K562 (cell line): ENCODE measurements around the gene POLE2. TPM values are rescaled to one million over a fixed set of nuclear protein-coding genes. Genes with fewer than 3 reads are reported as not detected.

Experiments used
- ATAC-seq: fragments of 200-7000 bp; cut with Tn5 transposase; 3 replicates; pipeline ENCODE4 v1.9.1; 2020; ENCODE audit warnings: moderate library complexity
- BruUV-seq: library from RNA; stranded (reverse); fragments of 400-500 nt; replicated peaks from 2 replicates; lab custom pipeline; 2021; lab: Mats Ljungman, UMichigan
- CTCF ChIA-PET: fragments of 300-600 bp; formaldehyde crosslinking; extraction: SDS; loops from one replicate; lab custom pipeline; 2021; ENCODE audit warnings: low intra/inter-chr PET ratio; lab: Yijun Ruan, JAX
- POLR2A ChIA-PET: fragments of 300-600, 350-650 bp; sonication (Branson Sonifier 250); formaldehyde crosslinking; extraction: SDS; loops from one replicate; lab custom pipeline; 2021; ENCODE audit warnings: antibody characterized with exemption, inconsistent platforms; lab: Yijun Ruan, JAX
- DNase-seq, 4 experiments: peaks; one replicate each; pipeline versions ENCODE4 v3.0.0 to v3.0.0-alpha.2; 2011 to 2018; ENCODE audit warnings: low spot score in 3 of 4, mixed read lengths in 3 of 4; ENCODE audit errors: extremely low read depth in 1 of 4
- FAIRE-seq: peaks from 2 replicates; lab custom pipeline; 2011; peaks lifted over from hg19 to GRCh38; lab: Jason Lieb, UNC
- H2AFZ ChIP-seq: 2 replicates; pipeline ENCODE4 v1.6.0; 2011; ENCODE audit warnings: low read depth, low read length, control low read depth, inconsistent platforms
- H3K27ac ChIP-seq: fragments of 200-600 bp; 3 replicates; pipeline ENCODE4 v1.8.0; 2011; ENCODE audit warnings: low read depth, mild to moderate bottlenecking, control low read depth, inconsistent platforms, low read length, moderate library complexity, mixed read lengths; ENCODE audit errors: extremely low read depth
- H3K27me3 ChIP-seq, 2 experiments: fragments of 300-600 bp in 1 of 2; 2 replicates in 1 of 2; 3 replicates in 1 of 2; pipeline versions ENCODE4 v1.6.0 to v1.8.0; 2011; ENCODE audit warnings: inconsistent platforms in 2 of 2, low read length in 2 of 2, mild to moderate bottlenecking in 1 of 2, mixed read lengths in 1 of 2, moderate library complexity in 1 of 2; ENCODE audit not compliant: control insufficient read depth in 2 of 2, insufficient read depth in 2 of 2
- H3K36me3 ChIP-seq: fragments of 300-600 bp; 3 replicates; pipeline ENCODE4 v1.8.0; 2011; ENCODE audit warnings: mild to moderate bottlenecking, low read length, inconsistent platforms; ENCODE audit not compliant: control insufficient read depth, insufficient read depth
- H3K4me1 ChIP-seq, 2 experiments: fragments of 200-600 bp in 1 of 2; replicated peaks in 1 of 2; 2 replicates in 1 of 2; 3 replicates in 1 of 2; pipeline versions ENCODE4 v1.5.1 to v1.8.0; 2011; ENCODE audit warnings: inconsistent platforms in 2 of 2, low read length in 2 of 2, mild to moderate bottlenecking in 1 of 2, mixed read lengths in 1 of 2, moderate library complexity in 1 of 2; ENCODE audit not compliant: control insufficient read depth in 2 of 2, insufficient read depth in 2 of 2
- H3K4me2 ChIP-seq: 2 replicates; pipeline ENCODE4 v1.6.1; 2011; ENCODE audit warnings: low read length, control low read depth, inconsistent platforms, mixed read lengths; ENCODE audit not compliant: insufficient read depth
- H3K4me3 ChIP-seq: fragments of 200-600 bp; sonication (generic), shearing (Covaris generic); 2 replicates; pipeline ENCODE4 v1.5.1; 2016; ENCODE audit warnings: control low read depth, inconsistent platforms
- H3K79me2 ChIP-seq: fragments of 200-600 bp; 3 replicates; pipeline ENCODE4 v1.8.0; 2011; ENCODE audit warnings: low read length, inconsistent platforms; ENCODE audit not compliant: control insufficient read depth, insufficient read depth
- H3K9ac ChIP-seq, 2 experiments: 2 replicates each; pipeline versions ENCODE4 v1.6.0 to v1.6.1; 2011; ENCODE audit warnings: low read depth in 2 of 2, low read length in 2 of 2, control low read depth in 1 of 2, inconsistent platforms in 1 of 2, mild to moderate bottlenecking in 1 of 2, mixed read lengths in 1 of 2; ENCODE audit not compliant: insufficient read depth in 1 of 2
- H3K9me1 ChIP-seq: one replicate; pipeline ENCODE4 v1.6.0; 2011; ENCODE audit warnings: inconsistent platforms, mild to moderate bottlenecking, low read length, moderate library complexity; ENCODE audit not compliant: control insufficient read depth, insufficient read depth
- H3K9me3 ChIP-seq: replicated peaks from 2 replicates; pipeline ENCODE4 v1.5.1; 2011; ENCODE audit warnings: low read depth, low read length, inconsistent platforms; ENCODE audit not compliant: control insufficient read depth, insufficient read depth
- H4K20me1 ChIP-seq: replicated peaks from 2 replicates; pipeline ENCODE4 v1.6.1; 2011; ENCODE audit warnings: low read length, inconsistent platforms, mixed read lengths; ENCODE audit not compliant: control insufficient read depth, insufficient read depth
- ADNP ChIP-seq: fragments of 200-800 bp; sonication (Bioruptor generic); IDR thresholded peaks from 2 replicates; pipeline ENCODE4 v1.6.1; 2016; ENCODE audit warnings: missing genetic modification characterization, missing compliant biosample characterization
- BMI1 ChIP-seq: fragments of 150-350 bp; IDR thresholded peaks from 2 replicates; pipeline ENCODE4 v1.6.1; 2014; ENCODE audit warnings: low read length
- CREB1 ChIP-seq, 2 experiments: sonication (generic) in 1 of 2; formaldehyde crosslinking in 1 of 2; IDR thresholded peaks; 2 replicates each; pipeline versions ENCODE4 v1.6.1 to v1.8.0; 2012 to 2022; ENCODE audit warnings: inconsistent platforms in 1 of 2, mild to moderate bottlenecking in 1 of 2, missing genetic modification reagents in 1 of 2, moderate library complexity in 1 of 2
- ETS2 ChIP-seq: IDR thresholded peaks from 2 replicates; pipeline ENCODE4 v1.6.1; 2016; ENCODE audit warnings: borderline replicate concordance, missing genetic modification characterization, mild to moderate bottlenecking, moderate library complexity, missing compliant biosample characterization; ENCODE audit not compliant: poor library complexity, severe bottlenecking
- KAT2B ChIP-seq: IDR thresholded peaks from one replicate; pipeline ENCODE4 v1.6.1; 2012; ENCODE audit warnings: low read depth, mild to moderate bottlenecking, control low read depth, inconsistent platforms, low read length, moderate library complexity
- KDM5B ChIP-seq: fragments of 200-600 bp; sonication (generic); IDR thresholded peaks from 2 replicates; pipeline ENCODE4 v1.6.1; 2012; ENCODE audit warnings: low read depth, mild to moderate bottlenecking, moderate library complexity, low read length, control low read depth, inconsistent platforms; ENCODE audit not compliant: insufficient replicate concordance
- POLR2A ChIP-seq: fragments of 450-650 bp; conservative IDR thresholded peaks from 2 replicates; pipeline ENCODE4 v1.6.1; 2016
- POLR2G ChIP-seq: fragments of 200-400 bp; formaldehyde crosslinking; IDR thresholded peaks from 2 replicates; pipeline ENCODE4 v1.6.1; 2017; ENCODE audit warnings: low read depth, mild to moderate bottlenecking, antibody characterized with exemption, low read length, moderate library complexity
- SNRNP70 ChIP-seq: fragments of 200-400 bp; formaldehyde crosslinking; optimal IDR thresholded peaks from 2 replicates; pipeline ENCODE3; 2017; ENCODE audit warnings: low read depth, low read length
- WGBS: fragments of 100-300 bp; shearing (Covaris generic); methylation state at CpG from one replicate; pipeline ENCODE4 v1.1.6; 2016; ENCODE audit warnings: low coverage, mixed read lengths; ENCODE audit not compliant: insufficient coverage; ENCODE audit errors: missing lambda C conversion rate; 5-methylcytosine and 5-hydroxymethylcytosine counted together
- in situ Hi-C: fragments of 300-500 bp; cut with MboI; formaldehyde crosslinking; loops from 4 replicates; pipeline ENCODE4 v1.15.0; 2018; ENCODE audit warnings: inconsistent platforms, mixed read lengths
- intact Hi-C: fragments of 100-400 bp; cut with micrococcal nuclease; formaldehyde crosslinking; loops from 2 replicates; pipeline ENCODE4 v1.14.2; 2022
- polyA plus RNA-seq, 8 experiments: library from polyadenylated mRNA; depleted of rRNA in 4 of 8; stranded (reverse) in 5 of 8; unstranded in 3 of 8; fragments of >200 nt; fragmentation: Nextera tagmentation in 2 of 8; fragmentation: Illumina TruSeq in 1 of 8; extraction: Ambion mirVana in 2 of 8; extraction: Trizol in 1 of 8; gene quantifications; 2 replicates each; pipeline versions ENCODE4 v1.2.1 to v1.2.3, GENCODE V29; 2011 to 2014; ENCODE audit warnings: inconsistent platforms in 1 of 8, missing spikeins in 1 of 8
- total RNA-seq, 7 experiments: library from RNA; depleted of rRNA in 6 of 7; stranded (reverse); fragments of >200 nt in 6 of 7; fragmentation: Illumina TruSeq in 2 of 7; extraction: Trizol in 2 of 7; gene quantifications; 2 replicates each; pipeline versions ENCODE4 v1.2.1 to v1.2.3, GENCODE V29; 2011 to 2021; ENCODE audit warnings: low replicate concordance in 1 of 7
- TF ChIP-seq, protein P1 (sequence below): fragments of 200-400 bp; formaldehyde crosslinking; IDR thresholded peaks from 2 replicates; pipeline ENCODE4 v1.6.1; 2017; ENCODE audit warnings: mild to moderate bottlenecking, low read depth, low read length, moderate library complexity
- TF ChIP-seq, protein P2 (sequence below): IDR thresholded peaks from 2 replicates; pipeline ENCODE4 v1.6.1; 2011; ENCODE audit not compliant: insufficient read length; ENCODE audit errors: extremely low read depth
- TF ChIP-seq, protein P3 (sequence below), 2 experiments: fragments of 200-800 bp in 1 of 2; sonication (Bioruptor generic) in 1 of 2; sonication (generic) in 1 of 2; formaldehyde crosslinking in 1 of 2; IDR thresholded peaks in 1 of 2; conservative IDR thresholded peaks in 1 of 2; 2 replicates each; pipeline versions ENCODE4 v1.5.0 to v1.6.1; 2016 to 2020; ENCODE audit warnings: missing compliant biosample characterization in 1 of 2, missing genetic modification characterization in 1 of 2, missing genetic modification reagents in 1 of 2

POLE2 gene
- total and polyA plus RNA-seq, 9 of the 15 experiments (the other 6 are each of a cell fraction or from before 2014, with no cell fraction given): 30.7 to 78.4 (median 55.4) TPM

DNA sequence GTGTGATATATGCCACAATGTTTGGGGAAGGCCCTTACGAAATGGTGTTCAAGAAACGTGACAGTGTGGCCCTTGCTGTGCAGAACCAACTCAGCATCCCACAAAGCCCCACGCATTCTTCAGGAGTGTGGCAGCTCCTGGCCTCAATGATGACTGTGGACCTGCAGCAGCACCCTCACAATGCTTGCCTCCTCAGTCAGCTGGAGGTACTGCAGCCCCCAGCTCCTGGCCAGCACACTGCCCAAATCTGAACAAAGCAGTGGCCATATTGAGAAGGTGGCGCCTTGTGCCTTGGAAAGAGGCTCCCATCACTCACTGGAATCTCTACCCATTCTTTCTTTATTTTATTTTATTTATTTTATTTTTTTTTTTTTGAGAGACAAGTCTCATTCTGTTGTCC lies 10.4 kb downstream of the POLE2 start:
- TF ChIP-seq BMI1 (no peak), SNRNP70 (no peak), POLR2A (no peak), CREB1 (IDR thresholded peaks at IDR 0.05) (no peak), CREB1 (CRISPR knock-in tag; IDR thresholded peaks at IDR 0.05) (no peak), ETS2 (no peak), POLR2G (no peak), KDM5B (no peak), KAT2B (no peak), ADNP (no peak)
- TF ChIP-seq, protein P1, sequence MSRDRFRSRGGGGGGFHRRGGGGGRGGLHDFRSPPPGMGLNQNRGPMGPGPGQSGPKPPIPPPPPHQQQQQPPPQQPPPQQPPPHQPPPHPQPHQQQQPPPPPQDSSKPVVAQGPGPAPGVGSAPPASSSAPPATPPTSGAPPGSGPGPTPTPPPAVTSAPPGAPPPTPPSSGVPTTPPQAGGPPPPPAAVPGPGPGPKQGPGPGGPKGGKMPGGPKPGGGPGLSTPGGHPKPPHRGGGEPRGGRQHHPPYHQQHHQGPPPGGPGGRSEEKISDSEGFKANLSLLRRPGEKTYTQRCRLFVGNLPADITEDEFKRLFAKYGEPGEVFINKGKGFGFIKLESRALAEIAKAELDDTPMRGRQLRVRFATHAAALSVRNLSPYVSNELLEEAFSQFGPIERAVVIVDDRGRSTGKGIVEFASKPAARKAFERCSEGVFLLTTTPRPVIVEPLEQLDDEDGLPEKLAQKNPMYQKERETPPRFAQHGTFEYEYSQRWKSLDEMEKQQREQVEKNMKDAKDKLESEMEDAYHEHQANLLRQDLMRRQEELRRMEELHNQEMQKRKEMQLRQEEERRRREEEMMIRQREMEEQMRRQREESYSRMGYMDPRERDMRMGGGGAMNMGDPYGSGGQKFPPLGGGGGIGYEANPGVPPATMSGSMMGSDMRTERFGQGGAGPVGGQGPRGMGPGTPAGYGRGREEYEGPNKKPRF: no peak
- TF ChIP-seq, protein P2, sequence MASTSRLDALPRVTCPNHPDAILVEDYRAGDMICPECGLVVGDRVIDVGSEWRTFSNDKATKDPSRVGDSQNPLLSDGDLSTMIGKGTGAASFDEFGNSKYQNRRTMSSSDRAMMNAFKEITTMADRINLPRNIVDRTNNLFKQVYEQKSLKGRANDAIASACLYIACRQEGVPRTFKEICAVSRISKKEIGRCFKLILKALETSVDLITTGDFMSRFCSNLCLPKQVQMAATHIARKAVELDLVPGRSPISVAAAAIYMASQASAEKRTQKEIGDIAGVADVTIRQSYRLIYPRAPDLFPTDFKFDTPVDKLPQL: no peak
- TF ChIP-seq, protein P3, sequence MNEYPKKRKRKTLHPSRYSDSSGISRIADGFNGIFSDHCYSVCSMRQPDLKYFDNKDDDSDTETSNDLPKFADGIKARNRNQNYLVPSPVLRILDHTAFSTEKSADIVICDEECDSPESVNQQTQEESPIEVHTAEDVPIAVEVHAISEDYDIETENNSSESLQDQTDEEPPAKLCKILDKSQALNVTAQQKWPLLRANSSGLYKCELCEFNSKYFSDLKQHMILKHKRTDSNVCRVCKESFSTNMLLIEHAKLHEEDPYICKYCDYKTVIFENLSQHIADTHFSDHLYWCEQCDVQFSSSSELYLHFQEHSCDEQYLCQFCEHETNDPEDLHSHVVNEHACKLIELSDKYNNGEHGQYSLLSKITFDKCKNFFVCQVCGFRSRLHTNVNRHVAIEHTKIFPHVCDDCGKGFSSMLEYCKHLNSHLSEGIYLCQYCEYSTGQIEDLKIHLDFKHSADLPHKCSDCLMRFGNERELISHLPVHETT (CRISPR knock-in tag; conservative IDR thresholded peaks at IDR 0.05 in 1 of 2, IDR thresholded peaks at IDR 0.05 in 1 of 2): no peak
- DNase-seq: peak in 2 of 4 experiments; percentile 12 to 16
- Histone ChIP-seq H3K9me3 (no peaks in the 10 kb centered on the region), H2AFZ (no peak overlapping the region), H3K4me2 (no peak overlapping the region), H3K4me1 (no peaks in the 10 kb centered on the region), H3K27ac (no peak overlapping the region), H3K4me3 (no peak overlapping the region), H3K79me2 (no peaks in the 10 kb centered on the region; the same call in 2 of the 3 replicates), H4K20me1 (no peaks in the 10 kb centered on the region), H3K36me3 (peaks cover 79% of the 10 kb centered on the region; the same call in 2 of the 3 replicates), H3K27me3 (no peaks in the 10 kb centered on the region), H3K9ac (no peak overlapping the region), H3K9me1 (no peaks in the 10 kb centered on the region)
- POLR2A ChIA-PET: interaction anchor here (0.6 to 1.8 kb wide), 4 partner anchors 9 to 1573 kb away, joined by 3 to 6 read pairs (median 4); partner anchors contain the start of gene POLE2
- CTCF ChIA-PET: no interaction called here
- WGBS: 92% methylated on average over 4 of the region's 4 CpGs
- ATAC-seq: peak; percentile 81
- in situ Hi-C loops: no loop called here
- BruUV-seq: no TSS peak
- no peak for FAIRE-seq
- intact Hi-C loops: no loop called here
